Fibroblast of pulmonary artery (primary cell): Measurements from ENCODE around the gene FIBCD1.

Source experiments
- DNase-seq: peaks from one replicate; pipeline ENCODE4 v3.0.0-alpha.2; 2010; ENCODE audit warnings: low read depth
- H3K4me3 ChIP-seq: replicated peaks from 2 replicates; pipeline ENCODE4 v1.5.1; 2011; ENCODE audit warnings: low read depth, mild to moderate bottlenecking, control low read depth, low read length, moderate library complexity
- TF ChIP-seq, protein P1 (sequence below): IDR thresholded peaks from 2 replicates; pipeline ENCODE4 v1.5.1; 2011; ENCODE audit warnings: mild to moderate bottlenecking, control low read depth, low read length, inconsistent platforms; ENCODE audit errors: missing control alignments

FIBCD1 gene

DNA sequence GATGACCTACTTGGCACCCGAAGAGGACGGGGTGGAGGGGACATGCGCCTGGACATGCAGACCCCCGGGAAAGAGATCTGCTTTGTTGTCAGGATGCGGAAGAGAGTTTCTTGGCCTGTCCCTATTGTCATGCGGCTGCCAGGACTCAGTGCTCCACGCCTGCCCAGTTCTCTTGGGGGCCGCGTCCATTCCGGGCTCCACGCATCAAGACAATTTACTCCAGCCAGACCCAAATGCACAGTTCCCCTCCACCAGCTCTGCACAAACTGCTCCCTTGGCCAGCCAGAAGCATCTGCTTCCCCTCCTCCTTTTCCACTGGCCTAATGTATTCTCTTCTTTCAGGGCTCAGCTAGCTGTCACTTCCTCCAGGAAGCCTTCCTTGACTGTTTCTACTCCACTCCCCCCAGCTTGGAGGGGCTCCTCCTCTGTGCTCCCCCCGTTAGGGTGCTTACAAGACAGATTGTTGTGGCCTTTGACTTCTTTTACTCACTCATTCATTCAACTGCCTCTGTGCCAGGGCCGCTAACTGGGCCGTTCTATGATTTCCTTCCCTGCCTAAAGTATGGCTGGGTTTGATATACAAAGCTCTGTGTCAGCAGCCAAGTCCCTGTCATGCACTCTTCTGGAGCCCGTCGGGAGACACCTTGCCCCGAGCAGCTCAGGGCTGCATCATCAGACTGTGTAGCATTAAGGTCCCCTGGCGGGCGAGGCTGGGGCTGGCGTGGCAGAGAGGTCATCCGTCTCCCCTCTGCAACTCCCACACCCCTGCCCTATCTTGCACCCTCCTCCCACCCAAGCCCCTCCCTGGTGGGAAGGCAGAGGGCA lies 6.6 kb downstream of the FIBCD1 start:
- TF ChIP-seq, protein P1, sequence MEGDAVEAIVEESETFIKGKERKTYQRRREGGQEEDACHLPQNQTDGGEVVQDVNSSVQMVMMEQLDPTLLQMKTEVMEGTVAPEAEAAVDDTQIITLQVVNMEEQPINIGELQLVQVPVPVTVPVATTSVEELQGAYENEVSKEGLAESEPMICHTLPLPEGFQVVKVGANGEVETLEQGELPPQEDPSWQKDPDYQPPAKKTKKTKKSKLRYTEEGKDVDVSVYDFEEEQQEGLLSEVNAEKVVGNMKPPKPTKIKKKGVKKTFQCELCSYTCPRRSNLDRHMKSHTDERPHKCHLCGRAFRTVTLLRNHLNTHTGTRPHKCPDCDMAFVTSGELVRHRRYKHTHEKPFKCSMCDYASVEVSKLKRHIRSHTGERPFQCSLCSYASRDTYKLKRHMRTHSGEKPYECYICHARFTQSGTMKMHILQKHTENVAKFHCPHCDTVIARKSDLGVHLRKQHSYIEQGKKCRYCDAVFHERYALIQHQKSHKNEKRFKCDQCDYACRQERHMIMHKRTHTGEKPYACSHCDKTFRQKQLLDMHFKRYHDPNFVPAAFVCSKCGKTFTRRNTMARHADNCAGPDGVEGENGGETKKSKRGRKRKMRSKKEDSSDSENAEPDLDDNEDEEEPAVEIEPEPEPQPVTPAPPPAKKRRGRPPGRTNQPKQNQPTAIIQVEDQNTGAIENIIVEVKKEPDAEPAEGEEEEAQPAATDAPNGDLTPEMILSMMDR, result peak; percentile 20

DNA sequence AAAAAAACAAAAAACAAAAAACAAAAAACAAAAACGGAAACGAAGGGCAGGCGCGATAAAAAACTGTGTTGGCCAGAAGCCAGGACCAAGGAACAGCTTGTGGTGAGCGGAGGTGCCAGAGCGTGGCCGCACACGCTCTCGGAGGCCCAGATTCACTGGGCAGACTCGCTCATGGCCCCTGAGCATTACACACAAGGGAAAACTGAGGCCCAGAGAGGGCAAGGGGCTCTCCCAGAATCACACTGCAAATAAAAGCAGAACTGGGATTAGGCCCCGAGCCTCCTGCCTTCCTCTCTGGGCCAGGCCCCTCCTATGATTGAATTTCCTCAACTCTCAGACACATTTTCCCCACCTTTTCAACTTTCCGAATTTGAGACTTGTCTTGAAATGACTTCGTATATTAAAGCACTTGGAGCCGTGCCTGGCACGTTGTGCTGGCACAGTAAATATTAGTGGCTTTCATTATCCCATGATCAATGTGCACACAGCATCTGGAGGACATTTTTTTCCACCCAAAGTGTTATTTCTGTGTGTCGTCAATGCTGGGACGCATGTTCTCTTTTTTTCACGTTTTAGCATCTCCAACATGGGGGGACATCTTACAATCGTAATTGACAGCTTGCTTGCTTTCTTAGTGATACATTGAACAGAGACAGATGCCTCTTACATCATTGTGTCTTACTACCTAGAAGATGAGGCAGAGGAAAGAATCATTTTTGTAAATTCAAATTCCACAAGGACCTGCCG lies 7.4 kb downstream of the FIBCD1 start:
- TF ChIP-seq, protein P1, result no peak
- H3K4me3 ChIP-seq, result no peak overlapping the region
- no peak for DNase-seq

More for the DNA sequence above, 6.6 kb downstream of the FIBCD1 start:
- DNase-seq, result peak; percentile 40
- H3K4me3 ChIP-seq, result no peak overlapping the region

DNA sequence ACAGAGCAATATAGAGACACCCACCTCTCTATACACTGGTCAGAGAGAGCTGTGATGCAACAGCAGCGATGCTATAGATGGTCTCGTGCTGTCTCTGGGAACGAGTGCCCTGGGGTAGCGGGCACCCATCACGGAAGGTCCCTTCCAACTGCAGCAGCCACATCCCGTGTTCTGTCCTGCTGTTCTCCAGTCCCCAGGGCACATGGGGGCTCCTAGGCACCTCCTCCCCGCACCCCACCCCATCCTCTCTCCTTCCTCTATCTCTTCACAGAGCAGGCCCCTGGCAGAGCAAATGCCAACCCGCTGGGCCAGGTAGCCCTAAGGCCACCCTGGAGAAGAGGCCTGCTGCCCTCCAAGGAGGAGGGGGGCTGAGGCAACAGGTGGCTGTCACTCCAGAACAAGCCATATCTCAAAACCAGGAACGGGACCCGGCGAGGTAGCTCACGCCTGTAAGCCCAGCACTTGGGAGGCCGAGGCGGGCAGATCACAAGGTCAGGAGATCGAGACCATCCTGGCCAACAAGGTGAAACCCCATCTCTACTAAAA lies 8.2 kb downstream of the FIBCD1 start:
- TF ChIP-seq, protein P1, result no peak

DNA sequence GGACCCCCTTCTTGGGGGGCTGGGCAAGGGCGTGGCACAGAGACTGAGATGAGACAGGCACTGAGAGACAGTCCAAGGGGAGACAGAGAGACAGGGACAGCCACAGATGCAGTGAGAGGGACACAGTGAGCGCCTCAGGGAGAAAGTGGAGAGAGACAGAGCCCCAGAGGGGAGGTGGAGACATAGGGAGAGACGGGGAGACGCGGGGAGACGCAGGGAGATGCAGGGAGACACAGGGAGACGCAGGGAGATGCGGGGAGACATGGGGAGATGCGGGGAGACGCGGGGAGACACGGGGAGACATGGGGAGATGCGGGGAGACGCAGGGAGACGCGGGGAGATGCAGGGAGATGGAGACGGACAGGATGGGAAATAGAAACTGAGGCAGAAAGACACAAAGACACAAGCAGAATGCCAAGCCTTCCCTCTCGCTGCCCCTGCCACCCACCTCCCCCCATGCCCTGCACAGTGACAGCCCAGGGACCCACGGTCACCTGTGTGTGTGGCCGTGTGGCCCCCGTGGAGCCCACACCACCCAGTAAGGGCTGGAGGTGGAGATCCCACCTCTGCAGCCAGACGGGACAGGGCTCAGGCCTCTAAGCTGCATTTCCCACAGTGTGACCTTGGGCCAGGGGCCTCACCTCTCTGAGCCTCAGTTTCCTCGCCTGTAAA lies 8.8 kb downstream of the FIBCD1 start:
- no peak for DNase-seq
- H3K4me3 ChIP-seq, result no peak overlapping the region
- TF ChIP-seq, protein P1, result no peak

More for the DNA sequence above, 8.2 kb downstream of the FIBCD1 start:
- H3K4me3 ChIP-seq, result no peak overlapping the region
- DNase-seq, result no peak

DNA sequence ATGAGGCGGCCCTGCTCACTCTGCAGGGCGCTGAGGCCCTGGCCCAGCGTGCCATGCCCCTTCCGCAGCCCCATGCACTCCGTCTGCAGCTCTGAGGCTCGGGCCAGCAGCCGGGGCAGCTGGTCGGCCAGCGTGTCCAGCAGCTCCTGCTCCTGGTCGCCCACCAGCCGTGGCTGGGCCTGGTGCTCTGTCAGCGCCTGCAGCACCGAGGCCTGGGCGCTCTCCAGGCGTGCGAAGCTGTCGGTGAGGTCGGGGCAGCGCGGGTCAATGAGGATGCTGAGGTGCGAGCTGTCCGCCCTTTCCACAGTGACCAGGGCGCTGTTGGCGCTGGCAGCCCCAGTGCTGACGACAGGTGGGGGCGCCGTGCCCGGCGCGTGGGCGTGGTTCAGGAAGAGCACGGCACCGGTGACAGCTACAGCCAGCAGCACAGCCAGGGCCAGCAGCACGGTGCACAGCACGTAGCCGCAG lies 9.4 kb downstream of the FIBCD1 start:
- H3K4me3 ChIP-seq, result no peak overlapping the region
- no peak for DNase-seq

More for the DNA sequence above, 9.4 kb downstream of the FIBCD1 start:
- TF ChIP-seq, protein P1, result no peak
